T-helper 1 cell (primary cell): ENCODE results near the gene DOCK9.
"Not testable (repeated sequence)": the region's sequence is repeated elsewhere in the genome, so short reads cannot be mapped to it uniquely, and the experiment has no call there.

ENCODE experiments used
- DNase-seq, 5 donors: peaks; one replicate each; pipeline ENCODE4 v3.0.0-alpha.2; 2012 to 2020

Gene DOCK9

DNA sequence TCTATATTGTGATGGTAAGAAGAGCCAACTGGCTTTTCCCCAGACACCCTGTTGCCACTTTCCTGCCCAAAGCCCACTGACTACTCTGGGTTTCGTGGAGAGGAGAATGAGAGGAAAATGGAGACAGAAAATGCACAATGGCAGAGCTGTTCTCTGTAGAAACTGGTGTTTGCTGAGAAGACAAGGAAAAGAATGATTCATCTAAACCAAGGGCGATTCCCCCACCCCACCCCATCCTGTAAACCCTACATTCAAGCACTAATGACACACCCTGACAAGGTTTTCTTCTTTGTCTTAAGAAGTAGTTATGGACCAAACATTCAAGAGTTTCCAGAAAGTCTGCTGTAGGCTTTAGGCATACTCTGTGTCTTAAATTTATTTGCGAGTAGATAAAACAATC lies 68.8 kb downstream of the DOCK9 start:
- DNase-seq, result peak in 1 of 5 donors; percentile 57

DNA sequence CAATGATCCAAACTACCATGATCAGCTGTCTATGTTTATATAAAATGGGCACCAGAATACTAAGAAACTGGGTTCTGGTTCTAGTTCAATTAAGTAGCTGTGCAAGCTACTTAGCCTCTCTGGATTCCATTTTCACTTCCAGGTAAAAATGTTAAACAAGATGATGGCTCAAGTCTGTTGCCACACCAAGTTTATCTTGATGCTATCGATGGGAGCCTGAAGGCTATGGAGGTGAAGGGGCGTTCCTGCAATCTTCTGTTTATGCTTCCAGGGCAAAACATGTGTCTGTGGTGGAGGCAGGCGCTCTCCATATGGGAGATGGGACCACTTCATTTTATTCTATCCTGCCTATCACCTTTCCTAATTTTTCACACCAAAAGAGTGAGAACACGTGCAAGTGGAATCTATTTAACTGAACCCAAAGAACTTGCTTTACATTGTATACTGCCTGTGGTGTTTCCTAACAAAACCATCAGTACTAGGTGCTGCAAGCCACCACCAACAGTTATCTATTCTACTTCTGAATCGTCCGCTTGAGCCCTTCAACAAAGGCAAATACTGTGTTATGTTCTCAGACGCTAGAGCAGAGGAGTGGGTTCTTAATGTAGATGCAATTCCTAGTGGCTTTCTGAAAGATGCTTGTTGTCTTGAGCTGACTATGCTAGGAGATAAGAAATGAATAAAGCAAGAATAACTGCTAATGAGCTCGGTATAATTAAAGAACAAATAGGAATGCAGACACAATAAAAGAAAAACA lies 70.9 kb downstream of the DOCK9 start:
- no peak for DNase-seq

DNA sequence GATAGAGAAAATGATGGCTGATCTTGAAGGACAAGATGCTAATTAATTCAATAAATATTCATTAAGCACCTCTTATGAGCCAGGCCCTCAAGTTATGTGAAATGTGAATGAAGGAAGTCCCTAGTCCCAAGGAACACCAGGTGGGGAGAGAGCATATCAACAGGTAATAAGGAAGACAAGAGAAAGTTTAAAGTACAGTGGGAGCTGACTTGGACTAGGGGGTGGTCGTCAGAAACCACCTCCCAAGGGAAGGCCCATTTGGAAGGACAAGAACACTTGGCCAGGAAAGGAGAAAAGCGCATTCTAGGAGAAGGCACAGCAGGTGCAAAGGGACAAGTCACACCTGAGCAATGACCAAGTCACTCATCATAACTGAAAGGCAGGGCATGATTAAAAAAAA lies 72.7 kb downstream of the DOCK9 start:
- no peak for DNase-seq

DNA sequence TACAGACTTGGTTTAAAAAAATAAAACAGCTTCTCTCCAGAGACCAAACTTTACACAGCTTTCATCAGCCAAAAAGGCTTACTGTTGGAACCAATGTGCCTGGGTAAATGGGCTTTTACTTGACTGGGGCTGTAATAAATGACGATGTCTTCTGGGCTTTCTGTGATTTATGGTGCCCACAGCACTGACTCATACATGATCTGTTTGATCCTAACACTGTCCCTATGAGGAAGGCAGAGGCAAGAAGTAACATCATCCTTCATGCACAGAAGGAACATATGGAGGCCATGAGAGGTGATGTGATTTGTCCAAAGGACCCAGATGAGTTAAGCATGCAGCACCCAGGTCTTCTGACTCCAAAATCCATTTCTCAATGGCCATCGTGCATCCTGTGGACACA lies 77.4 kb downstream of the DOCK9 start:
- DNase-seq, result no peak

DNA sequence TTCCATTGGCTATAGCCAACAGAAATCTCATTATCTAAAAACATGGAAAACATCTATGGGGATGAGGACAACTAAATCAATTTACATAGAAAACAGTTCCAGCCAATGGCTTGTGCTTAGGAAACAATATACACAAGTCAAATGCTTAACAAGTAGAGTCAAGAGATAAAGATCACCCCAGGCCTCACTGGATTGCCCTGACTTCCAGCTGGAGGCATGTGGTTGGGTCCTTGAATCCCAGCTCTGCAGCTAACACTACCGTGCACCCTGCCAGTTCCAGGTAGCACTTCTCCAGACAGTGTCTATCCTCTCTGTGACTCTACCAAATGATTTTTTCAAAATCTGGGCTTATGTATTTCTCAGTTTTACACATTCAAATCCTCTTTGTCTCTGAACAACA lies 80.2 kb downstream of the DOCK9 start:
- no peak for DNase-seq

DNA sequence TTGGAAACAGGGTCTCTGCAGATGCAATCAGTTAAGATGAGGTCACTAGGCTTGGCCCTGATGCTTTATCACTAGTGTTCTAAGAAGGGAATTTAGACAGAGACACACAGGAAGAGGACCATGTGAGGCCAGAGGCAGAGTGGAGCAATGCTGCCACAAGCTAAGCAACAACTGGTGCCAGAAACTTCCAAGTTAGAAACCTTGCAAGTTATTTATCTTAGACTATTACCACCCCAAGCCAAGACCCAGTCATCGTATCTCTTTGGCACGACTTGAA lies 81.1 kb downstream of the DOCK9 start:
- DNase-seq, result no peak

DNA sequence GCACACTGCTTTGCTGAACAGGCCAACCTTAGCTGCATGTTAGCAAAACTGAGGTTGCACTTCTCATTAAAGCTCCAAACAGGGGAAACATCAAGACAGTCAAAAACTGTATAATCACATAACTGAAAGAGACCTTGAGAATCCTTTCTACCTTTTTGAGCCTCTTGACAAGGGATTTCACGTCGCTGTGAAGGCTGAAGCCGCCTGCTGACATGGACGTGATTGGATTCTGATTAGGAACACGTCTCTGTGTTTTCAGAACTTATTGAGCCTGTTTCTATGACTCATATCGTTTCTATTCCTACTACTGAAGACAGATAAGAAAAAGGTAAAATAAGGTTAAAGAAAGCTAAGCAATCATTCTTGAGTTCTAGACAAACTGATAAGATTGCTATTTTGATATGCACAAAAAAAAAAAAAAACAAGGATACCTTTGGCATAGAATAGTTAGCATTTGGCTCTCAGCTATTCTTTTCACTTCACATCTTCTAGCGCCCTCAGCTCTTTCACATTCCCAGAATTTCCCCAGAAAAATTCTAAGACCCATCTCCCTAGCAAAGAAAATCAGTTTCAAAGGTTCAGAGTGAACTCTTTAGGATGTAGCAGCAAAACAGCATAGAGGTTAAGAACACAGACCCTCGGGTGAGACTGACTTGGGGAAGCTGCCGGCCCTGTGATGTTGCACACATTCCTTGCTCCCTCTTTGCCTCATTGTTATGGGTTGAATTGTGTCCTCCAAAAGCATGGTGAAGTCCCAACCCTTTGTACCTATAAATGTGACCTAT lies 81.6 kb downstream of the DOCK9 start:
- no peak for DNase-seq

DNA sequence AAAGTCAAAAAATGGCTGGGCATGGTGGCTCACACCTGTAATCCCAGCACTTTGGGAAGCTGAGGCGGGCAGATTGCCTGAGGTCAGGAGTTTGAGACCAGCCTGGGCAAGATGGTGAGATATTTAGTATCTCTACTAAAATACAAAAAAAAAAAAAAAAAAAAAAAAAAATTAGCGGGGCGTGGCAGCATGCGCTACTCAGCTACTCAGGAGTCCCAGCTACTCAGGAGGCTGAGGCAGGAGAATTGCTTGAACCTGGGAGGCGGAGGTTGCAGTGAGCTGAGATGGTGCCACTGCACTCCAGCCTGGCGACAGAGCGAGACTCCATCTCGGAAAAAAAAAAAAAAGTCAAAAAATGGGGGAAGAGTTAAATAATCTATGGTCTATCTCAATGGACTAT lies 83.0 kb downstream of the DOCK9 start:
- not testable (repeated sequence) for DNase-seq

DNA sequence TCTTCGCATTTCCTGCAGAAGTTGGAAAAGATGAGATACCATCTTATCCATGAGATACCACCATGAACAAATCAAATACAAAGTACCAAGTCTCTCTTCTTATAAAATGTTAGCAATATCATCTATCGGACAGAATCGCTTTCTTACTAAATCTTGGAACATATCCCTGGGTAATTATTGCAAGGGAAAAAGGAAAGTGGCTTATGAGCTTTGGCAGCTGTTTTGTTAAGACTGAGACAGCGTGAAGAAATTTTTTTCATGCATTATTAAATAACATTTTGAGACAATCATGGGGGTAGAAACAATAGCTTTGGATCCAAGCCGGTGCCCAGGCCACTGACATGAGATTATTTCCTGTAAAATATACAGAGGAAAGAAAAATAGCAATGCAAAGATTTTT lies 84.5 kb downstream of the DOCK9 start:
- no peak for DNase-seq

DNA sequence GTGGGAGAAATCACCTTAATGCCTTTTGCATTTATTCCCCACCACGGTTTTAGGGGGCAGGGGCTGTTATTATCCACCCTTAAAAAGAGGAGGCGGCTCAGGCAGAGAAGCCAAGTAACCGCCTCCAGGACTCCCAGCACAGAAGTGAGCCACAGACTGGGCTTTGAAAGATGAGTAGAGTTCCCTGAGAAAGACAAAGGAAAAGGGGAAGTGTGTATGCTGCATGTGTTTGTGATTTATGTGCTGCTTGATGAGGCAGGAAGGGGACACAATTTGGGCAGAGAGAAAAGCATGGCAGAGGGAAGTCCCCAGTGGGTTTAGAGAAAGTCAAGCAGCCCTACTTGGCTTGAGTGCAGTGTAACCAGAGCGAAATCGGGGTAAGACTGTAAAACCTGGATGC lies 85.0 kb downstream of the DOCK9 start:
- DNase-seq, result no peak

DNA sequence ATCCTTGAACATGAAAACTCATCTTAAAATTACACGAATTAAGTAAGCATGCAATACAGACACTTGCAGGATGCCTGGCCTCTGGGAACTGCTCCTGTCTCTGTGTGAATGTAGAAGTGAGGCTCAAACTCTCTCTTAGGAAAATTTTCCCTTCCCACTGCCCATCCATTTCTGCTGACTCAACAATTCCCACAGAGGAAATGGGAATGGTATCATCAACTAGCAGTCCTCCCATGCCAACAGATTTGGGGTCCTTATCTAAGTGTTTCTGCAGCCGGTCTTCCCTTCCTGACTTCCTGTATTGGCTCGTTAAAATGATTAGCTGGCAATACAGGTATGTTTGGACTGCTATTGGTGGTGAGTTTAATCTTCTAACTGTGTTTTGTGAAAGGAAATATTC lies 85.8 kb downstream of the DOCK9 start:
- no peak for DNase-seq

DNA sequence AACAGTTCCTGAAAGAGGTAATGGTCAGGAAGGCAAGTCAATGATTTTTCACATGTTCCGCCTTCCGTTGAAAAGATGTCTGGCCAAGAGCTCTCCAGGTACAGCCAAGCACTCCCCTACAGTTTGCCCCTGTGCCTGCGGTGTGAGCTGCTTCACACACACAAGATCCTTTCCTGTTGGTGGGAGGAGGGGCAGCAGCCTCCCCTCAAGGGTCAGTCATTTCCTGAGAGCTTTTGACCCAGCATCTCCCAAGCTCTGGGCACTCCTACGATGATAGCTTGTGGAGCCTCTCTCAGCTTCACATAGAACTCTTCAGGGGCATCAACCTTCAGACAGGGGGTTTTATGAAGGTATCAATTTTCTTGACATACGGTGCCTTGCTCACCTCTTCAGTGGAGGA lies 86.9 kb downstream of the DOCK9 start:
- DNase-seq, result no peak

DNA sequence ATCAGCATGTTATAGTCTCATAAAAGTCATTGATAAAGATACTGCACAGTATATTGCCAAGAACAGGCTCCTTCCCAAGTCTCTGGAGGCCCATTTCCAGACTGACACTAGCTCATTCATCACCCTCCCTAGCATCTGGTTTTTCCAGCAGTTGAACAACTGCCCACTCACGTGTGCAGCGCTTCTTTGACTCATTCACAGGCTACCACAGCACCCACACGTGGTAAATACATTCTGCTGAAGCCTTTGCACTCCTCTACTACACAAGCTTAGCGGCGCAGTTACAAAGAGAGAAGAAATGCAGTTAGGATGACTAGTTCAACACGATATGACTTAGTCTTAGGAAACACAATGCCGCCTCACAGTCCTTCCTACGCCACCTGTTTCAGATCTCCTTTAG lies 87.7 kb downstream of the DOCK9 start:
- peak in 1 of 5 donors; percentile 35 for DNase-seq

DNA sequence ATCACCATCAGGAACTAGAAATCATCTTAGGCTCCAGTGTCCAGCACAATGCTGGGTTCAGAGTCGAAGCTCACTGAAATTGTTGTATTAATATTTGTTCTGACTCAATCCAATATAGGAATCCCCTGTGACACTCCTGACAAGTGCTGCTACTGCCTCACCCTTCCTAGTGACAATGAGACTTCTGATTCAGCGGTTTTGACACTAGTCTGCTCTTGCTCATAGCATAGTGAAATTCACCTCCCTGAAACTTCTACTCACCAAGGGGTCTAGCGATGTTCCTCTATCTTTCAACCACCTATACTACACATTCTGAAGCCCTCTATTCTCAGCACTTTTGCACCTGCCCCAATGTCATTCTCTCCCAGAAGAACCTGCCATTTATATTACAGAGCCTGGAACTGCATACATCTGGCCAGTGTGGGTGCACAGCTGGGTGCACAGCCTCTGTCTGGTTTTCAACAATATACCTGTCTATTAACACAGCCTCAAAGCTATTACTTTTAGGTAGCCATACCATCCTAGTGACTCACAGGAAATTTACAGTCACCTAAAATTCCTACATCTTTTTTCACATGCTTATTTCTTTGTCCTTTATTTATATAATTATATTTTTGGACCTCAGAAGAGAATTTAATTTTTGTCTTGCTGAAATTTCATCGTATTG lies 88.3 kb downstream of the DOCK9 start:
- no peak for DNase-seq

DNA sequence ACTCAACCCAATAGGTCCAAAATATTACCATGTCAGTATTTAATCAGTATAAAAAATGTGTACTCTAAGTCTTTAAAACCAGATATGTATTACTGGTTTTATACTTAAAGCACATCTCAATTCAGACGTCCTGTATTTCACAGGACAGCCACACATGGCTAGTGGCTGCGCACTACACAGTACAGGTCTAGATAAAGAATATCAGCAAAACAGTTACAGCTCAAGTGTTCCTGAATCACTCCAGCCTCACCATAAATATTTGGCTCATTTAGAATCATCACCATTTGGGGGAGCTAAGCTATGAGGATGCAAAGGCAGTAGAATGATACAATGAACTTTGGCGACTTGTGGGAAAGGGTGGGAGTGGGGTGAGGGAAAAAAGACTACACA lies 89.0 kb downstream of the DOCK9 start:
- DNase-seq, result no peak

DNA sequence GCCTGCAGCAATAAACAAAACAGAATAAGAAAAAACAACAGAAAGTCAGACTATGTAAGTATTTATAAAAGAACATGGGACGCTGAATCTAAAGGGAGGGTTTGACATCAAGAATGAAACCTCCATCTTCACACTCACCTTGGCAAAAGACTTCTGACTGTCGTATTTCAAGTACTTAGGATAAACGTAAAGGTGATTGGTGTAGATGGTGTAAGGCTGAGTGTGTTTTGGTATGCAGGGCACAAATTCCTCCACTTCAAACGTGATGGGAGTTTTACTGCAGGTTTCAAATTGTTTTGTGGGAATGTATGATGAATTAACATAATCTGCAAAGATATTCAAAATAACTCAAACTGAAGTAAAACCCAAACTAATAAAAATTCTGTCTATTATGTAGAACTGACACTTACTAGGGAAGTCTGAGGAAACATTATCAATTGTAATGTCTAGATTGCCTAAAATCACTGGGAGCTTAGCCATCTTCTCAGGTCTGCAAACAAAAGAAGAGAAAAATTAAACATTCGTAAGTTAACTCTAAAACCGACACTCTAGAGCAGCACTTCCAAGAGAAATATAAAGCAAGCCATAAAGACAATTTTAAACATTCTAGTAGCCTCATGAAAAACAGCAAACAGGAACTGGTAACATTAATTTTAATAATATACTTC lies 89.5 kb downstream of the DOCK9 start:
- no peak for DNase-seq

DNA sequence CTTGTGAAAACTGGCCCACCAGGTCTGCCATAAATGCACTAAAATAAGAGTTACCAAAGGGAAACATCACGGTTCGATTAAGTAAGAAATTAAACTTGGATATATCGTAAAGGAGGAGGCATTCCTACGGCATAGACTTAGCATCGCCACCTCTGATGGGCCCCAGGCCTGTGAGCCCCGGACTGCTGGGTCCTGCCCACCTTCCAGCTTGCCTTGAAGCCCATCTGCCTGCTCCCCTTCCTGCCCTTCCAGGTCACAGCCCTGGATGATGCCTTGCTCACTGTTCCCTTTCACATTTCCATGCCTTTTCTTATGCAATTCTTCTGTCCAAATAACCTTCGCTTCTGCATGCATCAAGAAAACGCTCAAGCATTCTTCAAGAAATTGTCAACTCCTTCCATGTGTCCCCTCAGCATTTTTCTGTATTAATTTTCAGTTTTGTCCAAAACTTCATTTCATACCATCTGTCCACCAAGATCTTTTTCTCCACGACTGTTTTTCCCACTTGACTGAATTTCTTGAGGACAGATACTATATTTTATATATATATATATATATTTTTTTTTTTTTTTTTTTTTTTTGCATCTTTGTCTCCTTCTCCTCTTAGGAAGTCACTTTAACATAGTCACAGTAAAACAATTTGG lies 91.2 kb downstream of the DOCK9 start:
- no peak for DNase-seq

DNA sequence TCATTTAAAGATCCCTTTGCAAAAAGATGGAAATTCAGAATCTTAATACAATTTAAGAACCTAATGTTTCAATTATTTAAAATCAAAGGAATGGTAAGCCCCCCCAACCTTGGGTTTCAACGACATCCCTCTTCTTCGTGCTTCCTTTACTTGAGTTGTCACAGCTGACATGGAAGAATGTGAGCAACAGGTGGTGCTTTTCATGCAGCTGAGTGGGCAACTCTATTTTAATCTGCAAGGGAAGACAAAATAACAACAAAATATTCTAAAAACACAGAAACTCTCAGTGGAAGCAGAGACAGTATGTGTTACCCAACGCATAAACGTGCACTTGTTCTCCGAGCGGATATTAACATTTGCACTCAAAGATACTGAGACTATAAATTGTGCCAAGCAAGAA lies 92.3 kb downstream of the DOCK9 start:
- DNase-seq, result no peak

DNA sequence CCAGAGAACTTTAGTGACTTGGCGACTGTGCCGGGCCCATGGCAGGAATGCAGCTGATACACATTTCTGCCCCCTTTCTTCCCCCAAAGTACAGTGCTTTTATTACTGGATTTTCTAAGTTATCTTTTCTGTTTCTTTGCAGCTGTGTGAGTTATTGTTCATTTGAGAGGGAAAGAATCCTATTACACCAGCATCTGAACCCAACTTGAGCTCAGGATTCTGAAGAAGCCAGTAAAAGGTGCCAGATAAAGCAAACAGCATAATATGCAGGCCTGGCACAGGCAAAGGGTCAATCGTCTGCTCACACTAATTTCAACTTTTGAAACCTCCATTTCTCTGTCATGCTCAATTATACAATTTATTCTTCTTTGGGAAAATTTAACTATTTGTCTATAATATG lies 93.9 kb downstream of the DOCK9 start:
- DNase-seq, result no peak

DNA sequence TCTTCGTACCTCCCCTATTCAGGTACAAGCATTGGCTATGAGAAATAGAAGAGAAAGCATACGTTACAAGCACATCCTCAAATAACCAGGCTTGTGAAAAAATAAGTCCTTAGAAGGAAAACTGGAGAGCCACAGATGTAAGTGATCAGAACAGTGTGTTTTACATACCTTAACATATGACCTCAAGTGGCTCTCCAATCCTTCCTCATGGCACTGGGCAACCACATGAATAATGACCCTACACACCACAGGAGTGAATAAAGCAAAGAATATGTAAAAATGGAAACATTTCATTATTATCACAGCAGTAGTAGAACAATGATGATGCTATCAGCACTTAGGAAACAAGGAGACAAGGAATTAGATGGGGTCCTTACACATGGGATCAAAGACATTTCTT lies 96.5 kb downstream of the DOCK9 start:
- DNase-seq, result no peak

DNA sequence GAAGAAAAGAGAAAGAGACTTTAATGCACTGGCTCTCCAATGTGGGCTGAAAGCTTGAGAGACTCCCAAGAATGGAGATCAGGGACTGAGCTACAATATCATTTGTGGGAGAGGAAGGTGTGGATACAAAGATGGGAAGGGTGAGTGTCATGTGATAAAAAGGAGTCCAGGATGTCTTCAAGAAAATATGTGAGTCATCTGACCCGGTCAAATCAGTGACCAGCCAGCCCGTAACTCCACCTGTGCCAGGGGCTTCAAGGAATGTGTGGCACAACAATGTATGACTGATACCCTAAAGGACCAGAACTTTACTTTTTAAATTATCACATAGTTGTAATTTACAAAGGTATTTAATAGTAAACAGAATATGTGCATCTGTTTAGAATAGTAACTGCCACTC lies 97.2 kb downstream of the DOCK9 start:
- no peak for DNase-seq

DNA sequence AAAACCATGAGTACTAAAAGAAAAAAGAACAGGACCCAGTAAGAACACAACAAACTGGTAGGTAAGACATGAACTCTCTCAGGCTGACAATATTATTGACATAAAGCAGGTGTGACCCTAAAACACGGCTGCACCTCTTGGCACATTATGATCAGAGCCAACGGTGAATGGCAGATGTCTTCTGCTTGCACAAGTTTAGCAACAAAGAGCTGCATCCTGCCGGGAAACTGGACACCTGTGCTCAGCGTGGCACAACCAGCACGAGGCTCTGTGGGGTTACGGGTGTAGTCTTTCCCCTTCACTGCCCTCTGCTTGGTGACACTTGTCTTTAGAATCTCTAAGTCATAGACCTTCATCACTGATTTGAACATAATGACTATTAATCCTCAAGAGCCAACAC lies 97.9 kb downstream of the DOCK9 start:
- no peak for DNase-seq

DNA sequence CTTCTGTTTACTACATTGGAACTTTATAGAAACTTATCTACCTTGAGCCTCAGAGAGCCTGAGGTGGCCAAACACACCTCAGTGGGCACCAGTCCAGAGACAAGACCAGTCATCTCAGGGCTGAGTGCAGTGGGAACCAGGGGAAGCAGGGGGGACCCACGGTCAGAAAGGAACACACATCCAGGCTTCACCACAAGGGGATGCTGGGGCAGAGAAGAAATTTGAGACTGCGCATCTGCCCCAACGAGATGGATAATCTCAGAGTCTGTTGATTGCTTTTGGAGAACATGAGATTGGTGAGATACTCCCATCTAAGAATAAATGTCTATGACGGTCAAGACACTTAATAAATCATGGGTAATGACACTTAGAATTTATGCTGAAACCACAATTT lies 98.7 kb downstream of the DOCK9 start:
- DNase-seq, result no peak
